Measurements from ENCODE around the gene POGZ.
"Not testable (repeated sequence)": the region's sequence is repeated elsewhere in the genome, so short reads cannot be mapped to it uniquely, and the experiment has no call there.

Gene POGZ

GRCh38 chr1:151475175-151475574, 15.9 kb upstream of the POGZ start:
- no peak for DNase-seq

GRCh38 chr1:151474745-151475144, 15.5 kb upstream of the POGZ start:
- no peak for DNase-seq

- peak; percentile 38 for DNase-seq
Measured at GRCh38 chr1:151472856-151473731, 13.8 kb upstream of the POGZ start.

- no peak for DNase-seq
Measured at GRCh38 chr1:151465026-151465425, 5.7 kb upstream of the POGZ start.

- no peak for DNase-seq
Measured at GRCh38 chr1:151461694-151462093, 2.4 kb upstream of the POGZ start.

- DNase-seq: no peak
Measured at GRCh38 chr1:151458802-151459330, 428 bp downstream of the POGZ start.

- peak; percentile 57 for DNase-seq
Measured at GRCh38 chr1:151457911-151458801, 1.1 kb downstream of the POGZ start.

GRCh38 chr1:151455966-151456365, 3.3 kb downstream of the POGZ start:
- no peak for DNase-seq

- DNase-seq: no peak
Measured at GRCh38 chr1:151455231-151455630, 4.1 kb downstream of the POGZ start.

- no peak for DNase-seq
Measured at GRCh38 chr1:151447696-151448095, 11.6 kb downstream of the POGZ start.

- no peak for DNase-seq
Measured at GRCh38 chr1:151444783-151445177, 14.5 kb downstream of the POGZ start.

GRCh38 chr1:151443846-151444782, 15.2 kb downstream of the POGZ start:
- DNase-seq: peak; percentile 57

- DNase-seq: not testable (repeated sequence)
Measured at GRCh38 chr1:151437396-151437795, 21.9 kb downstream of the POGZ start.

- DNase-seq: no peak
Measured at GRCh38 chr1:151436985-151437384, 22.3 kb downstream of the POGZ start.

- no peak for DNase-seq
Measured at GRCh38 chr1:151435174-151435573, 24.1 kb downstream of the POGZ start.

GRCh38 chr1:151433827-151434226, 25.5 kb downstream of the POGZ start:
- DNase-seq: not testable (repeated sequence)

GRCh38 chr1:151428068-151428467, 31.2 kb downstream of the POGZ start:
- no peak for DNase-seq

- DNase-seq: no peak
Measured at GRCh38 chr1:151425103-151425502, 34.2 kb downstream of the POGZ start.

GRCh38 chr1:151419819-151420218, 39.5 kb downstream of the POGZ start:
- DNase-seq: no peak

- DNase-seq: no peak
Measured at GRCh38 chr1:151418081-151418480, 41.2 kb downstream of the POGZ start.

- no peak for DNase-seq
Measured at GRCh38 chr1:151416231-151416630, 43.1 kb downstream of the POGZ start.

- no peak for DNase-seq
Measured at GRCh38 chr1:151411884-151412283, 47.4 kb downstream of the POGZ start.
